GM19324 (cell line): ENCODE data around the gene APELA.

Experiments
- ATAC-seq: cut with Tn5 transposase; IDR thresholded peaks from one replicate; pipeline ENCODE4 v1.9.1; 2021; ENCODE audit warnings: mild to moderate bottlenecking, moderate library complexity; ENCODE audit not compliant: unreplicated experiment, low FRiP score

APELA gene, protein sequence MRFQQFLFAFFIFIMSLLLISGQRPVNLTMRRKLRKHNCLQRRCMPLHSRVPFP

DNA sequence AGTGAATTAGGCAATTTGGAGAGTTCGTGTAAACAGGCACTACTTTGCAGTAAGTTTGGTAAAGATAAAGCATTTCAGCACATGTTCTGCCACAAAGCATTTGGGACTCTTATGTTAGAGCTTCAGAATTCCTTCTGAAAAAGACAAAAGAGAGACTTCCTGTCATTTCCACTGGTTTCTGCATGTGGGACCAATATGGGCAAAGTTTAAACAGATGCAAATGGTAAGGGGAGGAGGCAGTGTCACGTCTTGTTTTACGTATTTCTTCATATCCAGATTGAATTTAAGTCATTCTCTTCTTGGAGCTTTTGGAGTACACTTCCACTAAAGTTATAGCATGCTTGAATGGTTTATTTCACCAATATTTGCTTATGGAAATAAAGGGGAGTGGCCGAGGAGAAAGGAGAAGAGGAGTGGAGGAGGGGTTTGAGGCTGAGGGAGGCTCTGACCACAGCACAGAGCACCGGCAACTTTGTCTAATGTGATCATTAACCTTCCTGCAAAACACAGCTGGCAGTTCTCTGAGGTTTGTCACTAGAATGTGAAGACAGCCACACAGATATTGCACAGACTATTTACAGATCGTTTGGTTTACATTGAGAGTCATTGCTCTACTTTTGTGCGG, at the start of gene APELA:
Gene APELA, plus strand, starts transcription at position 479 of the 625 bp plus-strand sequence. CDS start 154 bp downstream, outside the sequence.
- ATAC-seq = peak; percentile 99

DNA sequence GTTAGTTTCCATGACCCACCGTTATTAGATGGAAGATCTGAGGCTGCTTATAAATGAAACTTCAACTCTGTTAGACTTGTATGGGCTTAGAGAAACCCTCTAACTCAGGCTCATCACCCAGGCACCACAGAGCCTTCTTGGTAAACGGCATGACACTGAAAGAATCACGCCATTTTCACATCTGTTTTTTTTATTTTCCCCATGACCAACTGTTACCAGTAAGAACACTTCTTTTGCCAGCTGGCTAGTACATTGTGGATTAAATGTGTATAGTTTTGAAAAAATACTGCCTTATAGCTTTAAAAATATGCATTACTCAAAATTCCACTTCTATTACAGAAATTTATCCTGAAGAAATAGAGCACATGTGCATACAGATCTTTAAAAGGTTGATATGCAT, 48.0 kb upstream of the APELA start:
- no peak for ATAC-seq

DNA sequence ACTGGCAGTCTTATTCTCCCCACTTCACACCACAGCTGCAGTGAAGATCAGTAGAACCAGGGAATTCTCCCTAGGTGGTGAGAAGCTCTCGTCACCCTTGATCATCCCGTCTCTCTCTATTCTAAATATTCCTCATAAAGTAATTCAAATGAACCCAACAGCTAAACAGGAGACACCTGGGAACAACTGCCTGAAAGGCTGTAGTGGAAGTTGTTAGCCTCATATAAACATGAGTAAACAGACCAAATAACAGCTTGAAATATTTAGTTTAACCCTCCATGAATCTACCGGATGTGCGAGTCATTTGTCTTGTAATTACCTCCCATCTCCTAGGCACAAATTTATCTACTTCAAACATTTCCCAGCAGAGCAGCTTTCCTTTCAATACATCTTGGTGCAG, 30.4 kb upstream of the APELA start:
- no peak for ATAC-seq

DNA sequence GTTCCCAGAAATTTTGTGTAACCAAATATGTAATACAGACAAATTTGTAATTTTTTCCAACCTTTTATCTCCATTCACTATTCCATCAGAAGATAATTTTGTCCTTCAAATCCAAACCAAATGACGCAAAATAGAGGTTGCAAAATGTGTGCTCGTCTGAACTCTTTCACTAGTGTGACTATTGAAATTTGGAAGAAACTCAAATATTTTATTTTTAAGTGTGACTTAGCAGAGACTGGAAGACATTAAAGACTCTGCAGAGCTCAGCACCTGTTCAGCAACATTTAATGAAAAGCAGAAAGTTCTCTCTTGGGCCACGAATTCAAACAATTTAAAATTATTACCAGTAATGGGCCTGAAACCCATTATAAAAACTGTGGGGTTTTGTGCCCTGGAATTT, 30.0 kb upstream of the APELA start:
- no peak for ATAC-seq

DNA sequence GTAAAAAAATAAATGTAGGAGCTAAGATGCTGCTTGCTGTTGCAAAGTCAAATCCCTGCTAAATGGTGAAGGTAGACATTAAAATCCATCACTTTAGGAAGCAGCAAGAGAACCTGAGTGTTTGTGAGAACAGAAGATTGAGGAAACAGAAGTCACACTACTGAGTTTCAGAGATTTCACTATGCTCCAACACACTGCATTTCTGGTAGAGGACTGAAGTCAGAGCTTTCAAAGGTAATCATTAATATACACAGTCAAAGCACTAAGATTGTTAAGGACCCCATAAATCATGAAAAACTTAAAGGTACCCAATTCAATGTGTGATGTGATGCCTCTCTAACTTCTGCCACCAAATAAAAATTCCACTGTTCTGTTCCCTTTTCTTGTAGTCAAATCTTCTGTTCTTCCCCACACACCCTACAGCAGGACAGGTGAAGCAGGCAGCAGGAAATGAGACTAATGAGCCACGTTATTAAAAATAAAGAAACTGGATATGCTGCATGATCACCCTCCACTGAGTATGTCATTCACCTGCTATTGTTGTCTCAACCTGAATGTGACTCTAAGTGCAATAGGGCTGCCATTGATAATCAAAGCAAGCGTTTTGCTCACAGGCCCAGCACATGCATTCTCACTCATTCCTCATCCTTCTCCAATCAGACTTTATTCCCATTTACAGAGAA, 28.9 kb upstream of the APELA start:
- ATAC-seq = peak; percentile 73

DNA sequence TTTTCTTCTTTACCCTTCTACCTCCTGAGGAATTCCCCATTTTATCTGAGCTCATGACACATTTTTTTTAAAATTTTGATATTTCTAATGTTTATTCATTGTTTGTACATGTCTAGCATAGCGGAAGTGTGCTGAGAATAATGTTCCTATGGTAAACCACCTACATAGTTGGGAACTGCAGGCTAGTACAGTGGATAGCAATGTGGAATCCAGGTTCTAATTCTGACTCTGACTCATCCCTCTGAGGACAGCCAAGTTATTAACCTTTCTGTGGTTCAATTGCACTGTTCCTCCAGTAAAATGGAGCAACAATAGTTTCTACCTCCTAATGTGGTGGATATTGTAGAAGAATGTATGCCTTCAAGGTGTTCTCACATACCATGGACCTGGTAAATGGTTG, 20.6 kb upstream of the APELA start:
- ATAC-seq = no peak

DNA sequence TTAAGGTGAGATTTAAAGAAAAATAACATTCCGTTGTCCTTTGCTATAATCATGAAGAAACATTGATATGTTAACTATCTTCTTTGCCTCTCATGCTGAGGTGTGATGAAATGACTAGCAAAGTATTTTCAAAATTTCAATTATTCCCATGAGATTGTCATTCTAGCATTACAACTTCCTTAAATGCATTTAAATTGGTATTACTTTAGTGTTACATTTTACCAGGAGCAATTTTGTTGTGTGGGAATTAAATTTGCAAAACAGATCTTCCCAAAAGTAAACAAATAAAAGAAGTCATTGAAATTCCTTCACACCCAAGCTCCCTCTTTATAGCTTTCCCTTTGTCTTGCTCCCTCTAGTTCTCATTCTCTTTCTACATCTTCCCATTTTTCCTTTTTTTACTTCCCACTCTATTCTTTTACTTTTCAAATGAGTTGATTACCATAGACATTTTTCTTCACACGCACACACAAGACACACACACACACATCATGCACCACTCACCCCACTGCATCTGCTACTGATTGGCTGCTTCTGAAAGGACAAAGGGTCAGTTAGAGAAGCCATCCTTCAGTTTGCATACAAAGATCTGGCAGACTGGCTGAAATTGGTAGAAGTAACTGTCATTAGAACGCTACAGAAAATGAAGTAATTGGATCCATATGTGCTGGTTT, 10.0 kb upstream of the APELA start:
- no peak for ATAC-seq

DNA sequence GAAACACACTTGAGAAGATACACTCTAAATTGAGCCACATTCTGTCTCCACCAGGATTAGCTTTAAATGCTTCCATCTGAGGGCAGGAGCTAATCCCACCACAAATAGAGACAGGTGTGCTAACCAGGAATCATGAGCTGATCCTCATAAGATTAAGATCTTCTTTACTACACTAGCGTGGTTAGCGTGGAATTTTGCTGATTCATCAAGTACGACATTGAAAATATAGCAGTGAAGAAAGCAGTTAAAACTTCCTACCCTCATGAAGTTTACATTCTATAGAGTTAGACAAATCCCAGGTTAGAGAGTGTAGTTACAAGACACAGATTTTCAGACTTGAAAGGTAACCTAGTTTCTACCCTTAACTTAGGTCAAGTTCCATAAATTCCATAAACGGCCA, 5.3 kb upstream of the APELA start:
- no peak for ATAC-seq

DNA sequence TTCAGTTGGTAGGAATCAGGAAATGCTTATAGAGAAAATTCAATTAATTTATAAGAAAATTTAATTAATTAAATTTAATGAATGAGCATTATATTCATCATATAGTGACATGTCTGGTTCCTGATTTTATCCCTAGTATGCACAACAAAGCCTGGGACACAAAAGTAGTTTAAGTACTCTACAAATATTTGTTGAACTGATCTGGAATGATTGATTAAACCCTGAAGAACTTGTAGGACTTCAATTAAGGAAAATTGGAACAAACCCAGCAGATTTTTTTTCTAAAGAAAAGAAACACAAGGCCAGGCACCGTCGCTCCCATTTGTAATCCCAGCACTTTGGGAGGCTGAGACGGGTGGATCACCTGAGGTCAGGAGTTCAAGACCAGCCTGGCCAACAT, 4.5 kb upstream of the APELA start:
- ATAC-seq = no peak

DNA sequence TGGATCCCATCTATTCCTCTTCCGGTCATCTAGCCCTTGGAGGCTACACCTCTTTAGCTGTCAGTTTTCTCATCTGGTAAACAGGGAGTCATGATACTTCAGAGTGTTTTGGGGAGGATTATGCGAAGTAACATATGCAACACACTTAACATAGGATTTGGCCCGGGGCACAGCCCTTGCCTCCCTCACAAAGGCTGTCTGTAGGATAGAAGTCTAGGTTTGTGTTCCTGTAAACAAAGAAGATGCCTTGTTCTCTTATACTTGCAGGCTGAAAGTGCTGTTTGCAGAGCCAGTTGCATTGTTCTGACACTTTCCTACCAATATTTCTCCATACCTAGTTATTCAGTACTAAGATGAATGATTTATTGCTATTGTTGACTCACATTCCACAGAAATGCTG, 2.2 kb upstream of the APELA start:
- ATAC-seq = no peak

DNA sequence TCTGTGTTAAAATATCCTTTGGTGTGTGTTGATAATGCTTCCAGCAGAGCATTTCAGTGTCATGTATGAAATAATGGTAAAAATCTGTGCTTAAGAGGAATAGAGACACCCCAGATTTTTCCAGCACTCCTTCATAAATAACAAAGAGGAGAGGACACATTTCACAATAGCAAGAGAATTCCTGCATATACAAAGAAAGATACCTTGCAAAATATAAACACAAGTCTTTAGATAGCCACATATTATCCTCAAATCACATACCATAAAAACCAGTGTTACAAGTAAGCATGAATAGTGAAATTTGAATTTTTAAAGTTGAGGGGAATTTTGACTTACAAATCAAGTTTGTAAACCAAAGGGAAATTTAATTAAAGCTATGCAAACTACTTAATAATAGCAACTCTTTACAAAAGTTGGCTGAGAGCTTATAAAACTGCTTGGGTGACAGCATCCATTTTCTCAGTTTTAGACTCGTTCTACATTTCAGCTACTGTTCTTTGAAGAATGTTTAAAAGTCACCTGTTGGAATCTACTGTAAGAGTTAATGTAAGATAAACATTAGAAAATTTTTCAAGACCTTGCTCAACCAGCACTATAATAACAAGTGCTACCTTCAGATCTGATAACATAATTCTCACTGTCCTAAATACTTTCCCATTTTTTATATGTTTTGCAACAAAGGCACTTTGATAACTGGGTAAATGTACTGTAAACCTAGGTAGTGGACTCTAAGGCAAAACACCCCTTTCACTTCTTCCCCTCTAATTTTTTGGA, 3.7 kb downstream of the APELA start:
- no peak for ATAC-seq

DNA sequence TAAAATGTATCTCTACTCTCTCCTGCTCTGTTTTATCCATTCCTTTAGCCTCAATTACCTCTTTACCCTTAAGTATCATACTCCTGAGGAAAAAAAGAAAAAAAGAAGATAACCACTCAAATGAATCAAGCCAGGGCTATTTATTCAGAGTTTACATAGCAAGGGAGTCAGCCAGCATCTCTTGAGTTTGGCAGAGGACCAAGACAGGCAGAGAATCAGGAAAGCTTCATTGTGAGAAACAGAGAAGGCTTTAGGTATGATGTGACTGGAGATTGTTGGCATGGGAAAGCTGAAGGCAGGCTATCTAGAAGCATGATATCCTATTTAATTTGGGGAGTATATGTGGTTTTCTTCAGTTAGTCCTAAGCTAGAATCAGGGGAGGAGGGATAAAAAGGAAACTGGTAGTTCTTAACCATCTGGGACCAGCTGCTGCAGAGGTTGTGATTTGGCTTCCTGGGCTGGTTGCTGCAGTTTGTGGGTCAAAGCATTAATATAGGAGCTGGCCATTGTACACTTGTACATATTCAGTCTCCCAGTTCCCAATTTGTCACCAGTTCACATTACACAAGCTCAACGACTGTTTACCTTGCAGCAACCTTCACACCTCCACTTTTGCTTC, 11.2 kb downstream of the APELA start:
- ATAC-seq = no peak

DNA sequence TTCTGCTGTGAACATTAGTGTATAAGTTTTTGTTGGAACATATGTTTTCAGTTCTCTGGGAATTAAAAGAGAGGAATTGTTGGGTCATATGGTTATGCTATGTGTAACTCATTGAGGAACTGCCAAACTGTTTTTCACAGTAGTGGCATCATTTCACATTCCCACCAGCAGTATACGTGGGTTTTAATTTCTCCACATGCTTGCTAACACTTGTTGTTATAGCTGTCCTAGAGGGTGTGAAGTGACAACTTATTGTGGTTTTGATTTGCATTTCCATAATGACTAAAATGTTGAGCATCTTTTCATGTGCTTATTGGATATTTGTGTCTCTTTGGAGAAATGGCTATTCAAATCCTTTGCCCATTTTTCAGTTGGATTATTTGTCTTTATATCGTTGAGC, 13.7 kb downstream of the APELA start:
- no peak for ATAC-seq

DNA sequence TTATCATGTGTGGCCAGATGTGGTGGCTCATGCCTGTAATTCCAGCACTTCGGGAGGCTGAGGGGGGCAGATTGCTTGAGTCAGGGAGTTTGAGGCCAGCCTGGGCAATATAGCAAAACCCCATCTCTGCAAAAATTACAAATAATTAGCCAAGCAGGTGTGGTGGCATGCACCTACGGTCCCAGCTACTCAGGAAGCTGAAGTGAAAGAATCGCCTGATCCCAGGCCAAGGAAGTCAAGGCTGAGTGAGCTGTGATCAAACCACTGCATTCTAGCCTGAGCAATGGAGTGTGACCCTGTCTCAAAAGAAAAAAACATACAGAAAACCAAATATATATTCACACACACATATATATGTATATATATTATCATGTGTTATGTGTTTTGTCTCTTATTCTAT, 15.0 kb downstream of the APELA start:
- peak; percentile 85 for ATAC-seq

DNA sequence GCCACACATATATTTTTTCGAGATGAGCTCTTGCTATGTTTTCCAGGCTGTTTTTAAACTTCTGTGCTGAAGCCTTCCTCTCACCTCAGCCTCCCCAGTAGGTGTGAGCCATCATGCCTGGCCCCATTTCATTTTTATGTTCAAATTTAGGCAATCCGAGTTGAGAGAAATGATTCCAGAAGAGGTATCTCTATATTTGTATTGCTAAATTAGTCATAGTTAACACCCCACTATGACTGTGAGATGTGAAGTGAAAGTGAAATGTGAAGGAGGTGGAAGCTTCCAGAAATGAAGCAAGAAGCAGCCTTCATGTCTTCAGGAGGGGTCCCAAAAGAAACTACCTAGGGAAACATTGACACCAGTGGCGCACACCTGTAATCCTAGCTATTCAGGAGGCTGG, 17.7 kb downstream of the APELA start:
- peak; percentile 53 for ATAC-seq

DNA sequence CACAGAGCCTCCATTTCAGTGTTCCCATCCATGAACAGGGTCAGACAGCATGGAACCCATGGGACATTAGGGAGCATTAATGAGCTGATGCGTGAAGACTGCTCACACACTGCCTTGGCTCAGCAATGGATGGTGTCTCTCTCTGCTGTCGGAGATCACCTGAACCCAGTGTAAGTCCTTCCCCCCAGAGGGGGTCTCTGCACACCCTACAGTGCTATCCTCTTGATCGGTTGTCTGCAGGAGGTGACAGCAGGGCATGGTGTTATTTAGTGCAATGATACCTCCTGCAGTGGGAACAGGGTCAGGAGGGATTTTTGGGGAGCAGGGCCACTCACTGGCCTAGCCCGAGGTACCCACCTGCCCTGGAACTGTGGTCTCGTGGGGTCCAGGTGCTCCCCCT, 25.6 kb downstream of the APELA start:
- no peak for ATAC-seq

DNA sequence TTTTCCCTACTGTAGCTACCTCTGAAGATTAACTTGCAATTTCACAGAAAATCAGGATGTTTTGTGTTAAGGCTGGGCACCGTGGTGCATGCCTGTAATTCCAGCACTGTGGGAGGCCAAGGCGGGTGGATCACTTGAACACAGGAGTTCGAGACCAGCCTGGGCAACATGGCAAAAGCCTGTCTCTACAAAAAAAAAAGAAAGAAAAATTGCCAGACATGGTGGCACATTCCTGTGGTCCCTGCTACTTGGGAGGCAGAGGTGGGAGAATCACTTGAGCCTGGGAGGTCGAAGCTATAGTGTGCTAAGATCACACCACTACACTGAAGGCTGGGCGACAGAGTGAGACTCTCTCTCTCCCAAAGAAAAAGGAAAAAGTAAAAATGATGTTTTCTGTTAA, 27.4 kb downstream of the APELA start:
- no peak for ATAC-seq

DNA sequence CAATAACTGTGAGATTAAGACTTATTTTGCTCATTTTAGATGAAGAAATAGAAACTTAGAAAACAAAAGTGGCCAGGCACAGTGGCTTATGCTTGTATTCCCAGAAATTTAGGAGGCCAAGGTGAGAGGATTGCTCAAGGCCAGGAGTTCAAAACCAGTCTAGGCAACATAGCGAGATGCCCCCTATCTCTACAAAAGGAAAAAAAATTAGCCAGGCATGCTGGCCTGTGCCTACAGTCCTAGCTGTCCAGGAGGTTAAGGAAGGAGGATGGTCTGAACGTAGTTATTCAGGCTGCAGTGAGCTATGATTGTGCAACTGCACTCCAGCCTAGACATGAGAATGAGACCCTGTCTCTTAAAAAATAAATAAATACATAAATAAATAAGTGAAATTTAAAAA, 28.0 kb downstream of the APELA start:
- no peak for ATAC-seq

DNA sequence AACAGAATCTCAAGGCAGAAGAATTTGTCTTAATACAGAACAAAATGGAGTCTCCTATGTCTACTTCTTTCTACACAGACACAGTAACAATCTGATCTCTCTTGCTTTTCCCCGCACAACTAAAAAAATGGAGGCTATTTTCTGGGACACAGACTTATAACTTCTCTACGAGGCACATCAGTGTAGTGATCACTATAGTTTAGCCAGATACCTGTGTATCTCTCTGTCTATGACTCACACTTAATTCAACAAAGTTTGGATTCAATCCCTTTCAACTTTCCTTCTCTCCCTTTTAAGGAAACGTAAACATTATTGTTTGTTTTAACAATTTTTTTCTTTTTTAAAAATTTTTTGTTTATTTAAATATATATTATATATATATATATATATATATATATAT, 29.4 kb downstream of the APELA start:
- no peak for ATAC-seq

DNA sequence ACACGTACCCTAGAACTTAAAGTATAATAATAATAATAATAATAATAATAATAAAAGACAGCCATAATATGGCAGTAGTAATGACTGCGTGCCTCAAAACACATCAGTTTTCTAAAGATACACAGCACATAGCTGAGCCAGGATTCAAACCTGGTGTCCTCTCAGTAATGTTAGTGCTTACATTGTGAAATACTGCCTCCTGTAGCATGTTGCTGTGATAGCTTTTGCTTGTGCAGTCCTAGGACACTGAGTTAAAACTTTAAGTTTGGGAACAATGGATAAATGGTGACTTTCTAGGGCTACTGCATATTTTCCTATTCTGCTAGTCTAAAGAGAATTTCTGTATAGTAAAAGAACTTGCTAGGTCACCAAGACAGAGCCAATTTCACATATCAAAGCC, 36.5 kb downstream of the APELA start:
- ATAC-seq = peak; percentile 65

DNA sequence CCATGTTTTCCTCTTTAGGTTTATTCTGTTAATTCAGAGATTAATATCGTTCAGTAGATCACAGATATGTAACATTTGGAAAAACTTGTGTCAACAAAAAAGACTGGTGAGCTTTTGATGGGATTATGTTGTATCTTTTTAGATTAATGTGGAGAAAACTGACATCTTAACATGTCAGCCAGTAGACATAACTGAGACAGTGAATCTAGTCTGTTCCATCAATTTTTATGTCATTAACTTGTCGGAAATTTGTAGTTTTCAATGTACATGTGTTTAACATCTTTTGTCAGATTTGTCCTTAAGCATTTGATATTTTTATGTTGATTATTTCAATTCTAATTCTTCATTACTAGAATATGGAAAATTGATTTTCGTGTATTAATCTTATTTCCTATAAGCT, 42.0 kb downstream of the APELA start:
- no peak for ATAC-seq
